ENCODE measurements around the gene EXT2. TPM values are rescaled to one million over a fixed set of nuclear protein-coding genes. Genes with fewer than 3 reads are reported as not detected.

EXT2 gene
- total and polyA plus RNA-seq, 10 of the 15 experiments (the other 5 are each of a cell fraction or from before 2014, with no cell fraction given) = 3.8 to 31.4 (median 17.9) TPM

DNA sequence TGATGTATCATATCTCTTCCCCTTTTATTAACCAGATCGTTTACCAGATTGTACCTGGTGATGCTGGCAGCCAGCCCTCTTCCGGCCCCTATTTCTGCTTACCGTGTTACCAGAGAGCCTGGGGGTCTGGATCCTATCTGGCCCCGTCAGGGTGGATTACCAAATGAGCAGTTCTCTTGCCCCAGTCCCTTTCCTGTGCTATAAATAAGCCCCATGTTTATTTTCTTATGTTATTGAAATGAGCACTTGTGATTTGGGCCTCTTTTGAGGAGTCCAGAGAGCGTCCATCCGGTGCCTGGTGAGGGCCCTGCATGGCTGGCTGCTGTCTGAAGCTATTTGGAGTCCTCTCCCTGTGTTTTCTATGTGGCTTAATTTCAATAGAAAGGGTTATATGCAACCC lies 154.9 kb downstream of the EXT2 start (continued):
- TF ChIP-seq, protein P1, sequence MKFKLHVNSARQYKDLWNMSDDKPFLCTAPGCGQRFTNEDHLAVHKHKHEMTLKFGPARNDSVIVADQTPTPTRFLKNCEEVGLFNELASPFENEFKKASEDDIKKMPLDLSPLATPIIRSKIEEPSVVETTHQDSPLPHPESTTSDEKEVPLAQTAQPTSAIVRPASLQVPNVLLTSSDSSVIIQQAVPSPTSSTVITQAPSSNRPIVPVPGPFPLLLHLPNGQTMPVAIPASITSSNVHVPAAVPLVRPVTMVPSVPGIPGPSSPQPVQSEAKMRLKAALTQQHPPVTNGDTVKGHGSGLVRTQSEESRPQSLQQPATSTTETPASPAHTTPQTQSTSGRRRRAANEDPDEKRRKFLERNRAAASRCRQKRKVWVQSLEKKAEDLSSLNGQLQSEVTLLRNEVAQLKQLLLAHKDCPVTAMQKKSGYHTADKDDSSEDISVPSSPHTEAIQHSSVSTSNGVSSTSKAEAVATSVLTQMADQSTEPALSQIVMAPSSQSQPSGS (IDR thresholded peaks at IDR 0.05; ENCODE audit: low read length) = no peak
- TF ChIP-seq CBX5 (IDR thresholded peaks at IDR 0.05; ENCODE audit: low read depth) (no peak), ZNF24 (IDR thresholded peaks at IDR 0.05) (no peak), CHD4 (IDR thresholded peaks at IDR 0.05) (no peak), SMAD1 (IDR thresholded peaks at IDR 0.05; ENCODE audit: low read depth, partially characterized antibody) (no peak), PAX5 (IDR thresholded peaks at IDR 0.05; ENCODE audit: borderline replicate concordance, low read depth, low read length) (no peak), HDAC2 (IDR thresholded peaks at IDR 0.05) (no peak), FOXM1 (IDR thresholded peaks at IDR 0.05; ENCODE audit: low read depth, low read length) (no peak), ESRRA (IDR thresholded peaks at IDR 0.05; ENCODE audit: low read length) (no peak)
- TF ChIP-seq, protein P2, sequence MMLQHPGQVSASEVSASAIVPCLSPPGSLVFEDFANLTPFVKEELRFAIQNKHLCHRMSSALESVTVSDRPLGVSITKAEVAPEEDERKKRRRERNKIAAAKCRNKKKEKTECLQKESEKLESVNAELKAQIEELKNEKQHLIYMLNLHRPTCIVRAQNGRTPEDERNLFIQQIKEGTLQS (IDR thresholded peaks at IDR 0.05; ENCODE audit: borderline replicate concordance, extremely low read depth, low read depth, low read length) = no peak

DNA sequence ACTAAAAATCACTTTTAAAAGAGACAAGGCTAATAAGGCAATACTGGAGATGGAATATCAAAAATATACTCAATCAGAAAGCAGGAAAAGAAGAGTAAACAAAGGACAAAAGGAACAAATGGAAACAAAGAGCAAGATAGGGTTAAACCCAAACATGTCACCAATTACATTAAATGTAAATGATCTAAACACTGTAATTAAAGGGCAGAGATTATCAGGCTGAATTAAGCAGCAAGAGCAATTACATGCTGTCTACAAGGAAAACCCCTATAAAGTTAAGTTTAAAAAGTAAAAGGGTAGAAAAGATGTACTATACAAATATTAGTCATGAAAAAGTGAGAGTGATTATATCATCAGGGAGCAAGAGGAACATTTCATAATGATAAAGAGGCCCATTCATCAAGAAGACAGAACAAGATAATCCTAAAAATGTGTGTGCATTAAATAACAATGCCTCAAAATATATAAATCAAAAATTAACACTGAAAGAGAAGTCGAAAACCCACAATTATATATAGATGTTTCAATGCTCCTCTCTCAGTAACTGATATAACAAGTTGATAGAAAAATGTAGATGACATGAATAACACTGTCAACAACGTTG lies 157.6 kb downstream of the EXT2 start:
- ChIA-PET CTCF (interaction anchor here (1.1 to 1.5 kb wide), 2 partner anchors 10 to 159 kb away, joined by 3 to 5 read pairs; no protein-coding TSS in a partner anchor), SMC1A (ENCODE audit: uncharacterized antibody, unreplicated experiment) (no interaction called here), POLR2A (no interaction called here), RAD21 (ENCODE audit: unreplicated experiment) (no interaction called here)
- H3K27ac ChIP-seq (ENCODE audit: control insufficient read depth, insufficient read depth) = no peak overlapping the region
- no peak overlapping the region for H3K4me2 ChIP-seq (ENCODE audit: control insufficient read depth, insufficient read depth)
- H3K4me3 ChIP-seq = no peak overlapping the region
- H4K20me1 ChIP-seq (ENCODE audit: control insufficient read depth, insufficient read depth) = no peaks in the 10 kb centered on the region
- no peaks in the 10 kb centered on the region for H3K36me3 ChIP-seq (ENCODE audit: control insufficient read depth in 2 of 2, insufficient read depth in 2 of 2, low read length in 1 of 2)
- H3K27me3 ChIP-seq (replicated peaks in 1 of 2; ENCODE audit: control insufficient read depth in 2 of 2, insufficient read depth in 2 of 2, low read length in 1 of 2) = no peaks in the 10 kb centered on the region
- in situ Hi-C loops (cut with MboI) = no loop called here
- FAIRE-seq (no peak), DNase-seq (ENCODE audit: low read depth, low spot score) (no peak), ATAC-seq (no peak)
- no TSS peak for BruUV-seq (replicated peaks)
- no peaks in the 10 kb centered on the region for H3K79me2 ChIP-seq (ENCODE audit: control insufficient read depth, insufficient read depth, low read length)
- 72% methylated on average over 2 of the region's 2 CpGs for WGBS (ENCODE audit: insufficient coverage, insufficient replicate concordance, low lambda C conversion rate, missing lambda C conversion rate)
- no peak overlapping the region for H3K9ac ChIP-seq (ENCODE audit: control insufficient read depth, insufficient read depth, low read length)
- H3K9me3 ChIP-seq (replicated peaks; ENCODE audit: control insufficient read depth, insufficient read depth, low read length) = peaks cover 2% of the 10 kb centered on the region; the same call in 2 of the 3 replicates
- intact Hi-C loops (cut with micrococcal nuclease; ENCODE audit: unreplicated experiment) = no loop called here
- H3K4me1 ChIP-seq (ENCODE audit: control insufficient read depth, insufficient read depth, low read length) = peaks cover 4% of the 10 kb centered on the region
- H2AFZ ChIP-seq (ENCODE audit: control insufficient read depth, low read depth, low read length) = no peak overlapping the region
- no peak for TF ChIP-seq TBL1XR1 (IDR thresholded peaks at IDR 0.05; ENCODE audit: low read depth, low read length)
- TF ChIP-seq, protein P3, sequence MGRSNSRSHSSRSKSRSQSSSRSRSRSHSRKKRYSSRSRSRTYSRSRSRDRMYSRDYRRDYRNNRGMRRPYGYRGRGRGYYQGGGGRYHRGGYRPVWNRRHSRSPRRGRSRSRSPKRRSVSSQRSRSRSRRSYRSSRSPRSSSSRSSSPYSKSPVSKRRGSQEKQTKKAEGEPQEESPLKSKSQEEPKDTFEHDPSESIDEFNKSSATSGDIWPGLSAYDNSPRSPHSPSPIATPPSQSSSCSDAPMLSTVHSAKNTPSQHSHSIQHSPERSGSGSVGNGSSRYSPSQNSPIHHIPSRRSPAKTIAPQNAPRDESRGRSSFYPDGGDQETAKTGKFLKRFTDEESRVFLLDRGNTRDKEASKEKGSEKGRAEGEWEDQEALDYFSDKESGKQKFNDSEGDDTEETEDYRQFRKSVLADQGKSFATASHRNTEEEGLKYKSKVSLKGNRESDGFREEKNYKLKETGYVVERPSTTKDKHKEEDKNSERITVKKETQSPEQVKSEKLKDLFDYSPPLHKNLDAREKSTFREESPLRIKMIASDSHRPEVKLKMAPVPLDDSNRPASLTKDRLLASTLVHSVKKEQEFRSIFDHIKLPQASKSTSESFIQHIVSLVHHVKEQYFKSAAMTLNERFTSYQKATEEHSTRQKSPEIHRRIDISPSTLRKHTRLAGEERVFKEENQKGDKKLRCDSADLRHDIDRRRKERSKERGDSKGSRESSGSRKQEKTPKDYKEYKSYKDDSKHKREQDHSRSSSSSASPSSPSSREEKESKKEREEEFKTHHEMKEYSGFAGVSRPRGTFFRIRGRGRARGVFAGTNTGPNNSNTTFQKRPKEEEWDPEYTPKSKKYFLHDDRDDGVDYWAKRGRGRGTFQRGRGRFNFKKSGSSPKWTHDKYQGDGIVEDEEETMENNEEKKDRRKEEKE (IDR thresholded peaks at IDR 0.05) = no peak
- no peak for TF ChIP-seq CHD4 (IDR thresholded peaks at IDR 0.05)
- TF ChIP-seq BACH1 (IDR thresholded peaks at IDR 0.05; ENCODE audit: borderline replicate concordance) = no peak
- TF ChIP-seq, protein P4, sequence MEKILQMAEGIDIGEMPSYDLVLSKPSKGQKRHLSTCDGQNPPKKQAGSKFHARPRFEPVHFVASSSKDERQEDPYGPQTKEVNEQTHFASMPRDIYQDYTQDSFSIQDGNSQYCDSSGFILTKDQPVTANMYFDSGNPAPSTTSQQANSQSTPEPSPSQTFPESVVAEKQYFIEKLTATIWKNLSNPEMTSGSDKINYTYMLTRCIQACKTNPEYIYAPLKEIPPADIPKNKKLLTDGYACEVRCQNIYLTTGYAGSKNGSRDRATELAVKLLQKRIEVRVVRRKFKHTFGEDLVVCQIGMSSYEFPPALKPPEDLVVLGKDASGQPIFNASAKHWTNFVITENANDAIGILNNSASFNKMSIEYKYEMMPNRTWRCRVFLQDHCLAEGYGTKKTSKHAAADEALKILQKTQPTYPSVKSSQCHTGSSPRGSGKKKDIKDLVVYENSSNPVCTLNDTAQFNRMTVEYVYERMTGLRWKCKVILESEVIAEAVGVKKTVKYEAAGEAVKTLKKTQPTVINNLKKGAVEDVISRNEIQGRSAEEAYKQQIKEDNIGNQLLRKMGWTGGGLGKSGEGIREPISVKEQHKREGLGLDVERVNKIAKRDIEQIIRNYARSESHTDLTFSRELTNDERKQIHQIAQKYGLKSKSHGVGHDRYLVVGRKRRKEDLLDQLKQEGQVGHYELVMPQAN (conservative IDR thresholded peaks at IDR 0.05) = no peak
- no peak for TF ChIP-seq ZZZ3 (IDR thresholded peaks at IDR 0.05; ENCODE audit: control insufficient read depth, insufficient read length, low read depth)
- TF ChIP-seq, protein P5, sequence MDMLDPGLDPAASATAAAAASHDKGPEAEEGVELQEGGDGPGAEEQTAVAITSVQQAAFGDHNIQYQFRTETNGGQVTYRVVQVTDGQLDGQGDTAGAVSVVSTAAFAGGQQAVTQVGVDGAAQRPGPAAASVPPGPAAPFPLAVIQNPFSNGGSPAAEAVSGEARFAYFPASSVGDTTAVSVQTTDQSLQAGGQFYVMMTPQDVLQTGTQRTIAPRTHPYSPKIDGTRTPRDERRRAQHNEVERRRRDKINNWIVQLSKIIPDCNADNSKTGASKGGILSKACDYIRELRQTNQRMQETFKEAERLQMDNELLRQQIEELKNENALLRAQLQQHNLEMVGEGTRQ (IDR thresholded peaks at IDR 0.05; ENCODE audit: borderline replicate concordance, low read depth, low read length) = no peak

All from GM12878 (cell line).